Measurements from ENCODE around the gene CLEC14A. TPM values are rescaled to one million over a fixed set of nuclear protein-coding genes. Genes with fewer than 3 reads are reported as not detected.

Gene CLEC14A
- total RNA-seq, 1 experiment from 2014 or later, result not detected

DNA sequence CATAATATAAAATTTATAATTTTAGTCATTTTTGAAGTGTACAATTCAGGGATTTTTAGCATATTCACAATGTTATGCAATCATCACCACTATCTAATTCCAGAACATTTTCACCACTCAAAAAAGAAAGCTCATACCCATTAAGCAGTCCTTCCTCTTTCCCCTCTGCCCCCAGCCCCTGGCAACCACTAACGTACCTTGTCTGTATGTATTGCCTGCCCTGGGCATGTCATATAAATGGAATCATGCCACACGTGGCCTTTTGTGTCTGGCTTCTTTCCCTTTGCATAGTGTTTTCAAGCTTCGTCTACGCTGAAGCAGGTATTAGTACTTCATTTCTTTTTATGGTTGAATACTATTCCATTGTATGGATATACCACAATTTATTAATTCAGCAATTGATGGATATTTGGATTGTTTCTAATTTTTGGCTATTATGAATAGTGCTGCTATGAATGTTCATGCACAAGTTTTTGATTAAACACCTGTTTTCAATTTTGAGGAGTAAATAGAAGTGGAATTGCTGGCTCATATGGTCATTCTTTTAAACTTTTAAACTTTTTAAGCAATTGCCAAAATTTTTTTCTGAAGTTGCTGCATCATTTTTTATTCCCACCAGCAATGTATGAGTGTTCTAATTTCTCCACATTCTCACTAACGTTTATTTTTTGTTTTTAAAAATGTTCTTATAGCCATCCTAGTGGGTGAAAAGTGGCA lies 49.8 kb downstream of the CLEC14A start:
- intact Hi-C loops (cut with micrococcal nuclease; ENCODE audit: unreplicated experiment), result loop anchor here (5.0 kb wide), 2 partner anchors 239 to 959 kb away; no protein-coding TSS in a partner anchor
- no peaks in the 10 kb centered on the region for H3K9me3 Mint-ChIP-seq (ENCODE audit: unreplicated experiment)
- no peak overlapping the region for H3K27ac Mint-ChIP-seq (ENCODE audit: unreplicated experiment)
- peaks cover 3% of the 10 kb centered on the region for H3K27me3 Mint-ChIP-seq (ENCODE audit: insufficient read depth, unreplicated experiment)
- no TSS peak for BruUV-seq (replicated peaks)
- no peak overlapping the region for H3K4me3 Mint-ChIP-seq (ENCODE audit: unreplicated experiment)
- CTCF ChIA-PET, result no interaction called here
- no peaks in the 10 kb centered on the region; the same call in 1 of the 2 replicates for H3K27me3 ChIP-seq (replicated peaks; ENCODE audit: control insufficient read depth, insufficient read depth, low read length)
- H3K4me3 ChIP-seq (ENCODE audit: low read depth, low read length), result no peak overlapping the region
- H3K9me3 ChIP-seq, result no peaks in the 10 kb centered on the region
- DNase-seq, result no peak
- H3K4me1 ChIP-seq, result no peaks in the 10 kb centered on the region
- peaks cover 16% of the 10 kb centered on the region for H3K36me3 Mint-ChIP-seq (ENCODE audit: insufficient read depth, unreplicated experiment)
- H3K36me3 ChIP-seq (ENCODE audit: control insufficient read depth, insufficient read depth, low read length), result no peaks in the 10 kb centered on the region; the same call in 1 of the 2 replicates
- TF ChIP-seq, protein P1, sequence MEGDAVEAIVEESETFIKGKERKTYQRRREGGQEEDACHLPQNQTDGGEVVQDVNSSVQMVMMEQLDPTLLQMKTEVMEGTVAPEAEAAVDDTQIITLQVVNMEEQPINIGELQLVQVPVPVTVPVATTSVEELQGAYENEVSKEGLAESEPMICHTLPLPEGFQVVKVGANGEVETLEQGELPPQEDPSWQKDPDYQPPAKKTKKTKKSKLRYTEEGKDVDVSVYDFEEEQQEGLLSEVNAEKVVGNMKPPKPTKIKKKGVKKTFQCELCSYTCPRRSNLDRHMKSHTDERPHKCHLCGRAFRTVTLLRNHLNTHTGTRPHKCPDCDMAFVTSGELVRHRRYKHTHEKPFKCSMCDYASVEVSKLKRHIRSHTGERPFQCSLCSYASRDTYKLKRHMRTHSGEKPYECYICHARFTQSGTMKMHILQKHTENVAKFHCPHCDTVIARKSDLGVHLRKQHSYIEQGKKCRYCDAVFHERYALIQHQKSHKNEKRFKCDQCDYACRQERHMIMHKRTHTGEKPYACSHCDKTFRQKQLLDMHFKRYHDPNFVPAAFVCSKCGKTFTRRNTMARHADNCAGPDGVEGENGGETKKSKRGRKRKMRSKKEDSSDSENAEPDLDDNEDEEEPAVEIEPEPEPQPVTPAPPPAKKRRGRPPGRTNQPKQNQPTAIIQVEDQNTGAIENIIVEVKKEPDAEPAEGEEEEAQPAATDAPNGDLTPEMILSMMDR (IDR thresholded peaks at IDR 0.05; ENCODE audit: insufficient read depth in 1 of 2, low read depth in 1 of 2, low read length in 1 of 2, severe bottlenecking in 1 of 2, unreplicated experiment in 1 of 2), result no peak
- peaks cover 5% of the 10 kb centered on the region for H3K4me1 Mint-ChIP-seq (ENCODE audit: low read depth, unreplicated experiment)
- POLR2A ChIA-PET, result no interaction called here

DNA sequence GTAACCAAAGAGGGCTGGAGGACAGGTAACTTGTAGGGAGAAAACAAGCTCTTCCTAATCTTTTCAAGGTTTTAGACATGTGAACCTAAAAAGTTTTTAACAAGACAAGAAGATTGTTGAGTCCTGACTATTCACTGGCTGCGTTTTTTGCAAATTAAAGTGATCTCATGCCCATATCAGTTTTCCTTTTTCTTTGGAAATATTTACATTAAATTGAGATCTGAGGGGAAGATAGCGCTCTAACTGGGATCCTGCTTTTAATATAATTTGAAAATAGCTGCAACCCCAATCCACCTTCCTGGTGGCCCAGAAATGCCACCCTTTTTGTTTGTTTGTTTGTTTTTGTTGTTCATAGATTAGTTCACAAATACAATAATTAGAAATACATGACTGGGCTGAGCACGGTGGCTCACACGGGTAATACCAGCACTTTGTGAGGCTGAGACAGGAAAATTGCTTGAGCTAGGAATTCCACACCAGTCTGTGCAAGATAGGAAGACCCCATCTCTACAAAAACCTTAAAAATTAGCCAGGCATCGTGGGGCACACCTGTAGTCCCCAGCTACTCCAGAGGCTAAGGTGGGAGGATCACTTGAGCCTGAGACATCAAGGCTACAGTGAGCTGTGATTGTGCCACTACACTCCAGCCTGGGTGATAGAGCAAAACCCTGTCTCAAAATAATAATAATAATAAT lies 50.6 kb downstream of the CLEC14A start:
- Histone ChIP-seq H3K9me3 (no peaks in the 10 kb centered on the region), H3K36me3 (ENCODE audit: control insufficient read depth, insufficient read depth, low read length) (no peaks in the 10 kb centered on the region; the same call in 1 of the 2 replicates), H3K4me3 (ENCODE audit: low read depth, low read length) (no peak overlapping the region), H3K4me1 (no peaks in the 10 kb centered on the region), H3K27me3 (replicated peaks; ENCODE audit: control insufficient read depth, insufficient read depth, low read length) (no peaks in the 10 kb centered on the region; the same call in 1 of the 2 replicates)
- no peaks in the 10 kb centered on the region for H3K9me3 Mint-ChIP-seq (ENCODE audit: unreplicated experiment)
- intact Hi-C loops (cut with micrococcal nuclease; ENCODE audit: unreplicated experiment), result loop anchor here (5.0 kb wide), 2 partner anchors 238 to 958 kb away; no protein-coding TSS in a partner anchor
- H3K4me3 Mint-ChIP-seq (ENCODE audit: unreplicated experiment), result no peak overlapping the region
- no TSS peak for BruUV-seq (replicated peaks)
- H3K4me1 Mint-ChIP-seq (ENCODE audit: low read depth, unreplicated experiment), result no peaks in the 10 kb centered on the region
- DNase-seq, result no peak
- ChIA-PET CTCF (no interaction called here), POLR2A (no interaction called here)
- H3K27me3 Mint-ChIP-seq (ENCODE audit: insufficient read depth, unreplicated experiment), result peaks cover 3% of the 10 kb centered on the region
- TF ChIP-seq, protein P1 (IDR thresholded peaks at IDR 0.05; ENCODE audit: insufficient read depth in 1 of 2, low read depth in 1 of 2, low read length in 1 of 2, severe bottlenecking in 1 of 2, unreplicated experiment in 1 of 2), result no peak
- peaks cover 16% of the 10 kb centered on the region for H3K36me3 Mint-ChIP-seq (ENCODE audit: insufficient read depth, unreplicated experiment)
- no peak overlapping the region for H3K27ac Mint-ChIP-seq (ENCODE audit: unreplicated experiment)

DNA sequence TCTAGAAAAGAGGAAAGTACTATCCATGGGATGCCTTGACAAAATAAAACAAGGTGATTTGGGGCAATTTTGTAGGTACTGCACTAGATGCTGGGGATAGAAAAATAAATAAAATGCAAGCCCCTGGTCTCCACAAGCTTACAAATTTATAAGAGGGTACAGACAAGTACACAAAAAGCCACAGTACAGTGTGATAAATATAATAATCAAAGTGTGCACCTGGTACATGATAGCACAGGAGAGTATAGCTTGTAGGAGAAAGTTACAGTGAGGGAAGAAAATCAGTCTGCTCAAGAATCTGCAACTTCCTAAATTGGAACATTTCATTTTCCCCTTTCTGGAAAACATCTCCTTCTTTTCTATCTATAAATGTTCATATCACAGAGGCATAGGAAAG lies 51.2 kb downstream of the CLEC14A start:
- no peak for DNase-seq
- peaks cover 3% of the 10 kb centered on the region for H3K27me3 Mint-ChIP-seq (ENCODE audit: insufficient read depth, unreplicated experiment)
- peaks cover 16% of the 10 kb centered on the region for H3K36me3 Mint-ChIP-seq (ENCODE audit: insufficient read depth, unreplicated experiment)
- H3K4me3 Mint-ChIP-seq (ENCODE audit: unreplicated experiment), result no peak overlapping the region
- H3K4me1 Mint-ChIP-seq (ENCODE audit: low read depth, unreplicated experiment), result no peaks in the 10 kb centered on the region
- H3K36me3 ChIP-seq (ENCODE audit: control insufficient read depth, insufficient read depth, low read length), result no peaks in the 10 kb centered on the region
- no peaks in the 10 kb centered on the region for H3K4me1 ChIP-seq
- intact Hi-C loops (cut with micrococcal nuclease; ENCODE audit: unreplicated experiment), result loop anchor here (5.0 kb wide), 2 partner anchors 237 to 957 kb away; no protein-coding TSS in a partner anchor
- no peaks in the 10 kb centered on the region; the same call in 1 of the 2 replicates for H3K27me3 ChIP-seq (replicated peaks; ENCODE audit: control insufficient read depth, insufficient read depth, low read length)
- H3K9me3 Mint-ChIP-seq (ENCODE audit: unreplicated experiment), result no peaks in the 10 kb centered on the region
- POLR2A ChIA-PET, result no interaction called here
- no peaks in the 10 kb centered on the region for H3K9me3 ChIP-seq
- no peak overlapping the region for H3K4me3 ChIP-seq (ENCODE audit: low read depth, low read length)
- no TSS peak for BruUV-seq (replicated peaks)
- no peak overlapping the region for H3K27ac Mint-ChIP-seq (ENCODE audit: unreplicated experiment)
- TF ChIP-seq, protein P1 (IDR thresholded peaks at IDR 0.05; ENCODE audit: insufficient read depth in 1 of 2, low read depth in 1 of 2, low read length in 1 of 2, severe bottlenecking in 1 of 2, unreplicated experiment in 1 of 2), result no peak
- CTCF ChIA-PET, result no interaction called here

Other genes starting within 250 kb of the CLEC14A start
- gene SSTR1, start 48.2 kb downstream of the CLEC14A start, total RNA-seq (2022), result 8.5 and 9.6 TPM in 2 replicates